Transverse colon (tissue), 4 donors: ENCODE measurements around the gene KDM1B. TPM values are rescaled to one million over a fixed set of nuclear protein-coding genes. Genes with fewer than 3 reads are reported as not detected.

Source experiments
- DNase-seq: peaks from one replicate; pipeline ENCODE4 v3.0.0-alpha.2; 2019
- H3K27ac ChIP-seq, 4 donors: fragments of 200-600 bp; sonication (generic); 2 replicates each; pipeline ENCODE4 v1.5.1; 2016 to 2018; ENCODE audit warnings: inconsistent platforms in 4 of 4
- H3K27me3 ChIP-seq: fragments of 200-600 bp; sonication (generic); 2 replicates; pipeline ENCODE4 v1.5.1; 2017; ENCODE audit warnings: inconsistent platforms
- H3K36me3 ChIP-seq, 4 donors: fragments of 200-600 bp; sonication (generic); 2 replicates each; pipeline ENCODE4 v1.5.1; 2017 to 2019; ENCODE audit warnings: inconsistent platforms in 4 of 4
- H3K4me1 ChIP-seq, 4 donors: fragments of 200-600 bp; sonication (generic); 2 replicates each; pipeline ENCODE4 v1.5.1; 2017 to 2020; ENCODE audit warnings: inconsistent platforms in 4 of 4
- H3K4me3 ChIP-seq, 4 donors: fragments of 200-600 bp; sonication (generic); 1 replicate in 1 of 4; 2 replicates in 3 of 4; pipeline versions ENCODE4 v1.5.1 to v1.6.1; 2017 to 2019; ENCODE audit warnings: inconsistent platforms in 4 of 4
- H3K9me3 ChIP-seq, 2 donors: fragments of 200-600 bp; sonication (generic); 2 replicates each; pipeline ENCODE4 v1.5.1; 2017 to 2019; ENCODE audit warnings: inconsistent platforms in 2 of 2
- CTCF ChIP-seq, 5 experiments: fragments of 200-600 bp in 3 of 5; fragments of 450-650 bp in 2 of 5; sonication (generic) in 3 of 5; IDR thresholded peaks; 1 replicate in 2 of 5; 2 replicates in 3 of 5; pipeline ENCODE4 v1.5.1; 2016 to 2017; ENCODE audit warnings: antibody characterized with exemption in 5 of 5, inconsistent platforms in 3 of 5, mild to moderate bottlenecking in 2 of 5, moderate library complexity in 1 of 5
- EP300 ChIP-seq: sonication (generic); formaldehyde crosslinking; IDR thresholded peaks from one replicate; pipeline ENCODE4 v1.6.1; 2017; ENCODE audit warnings: antibody characterized with exemption, low read depth
- POLR2A ChIP-seq: fragments of 450-650 bp; IDR thresholded peaks from one replicate; pipeline ENCODE4 v1.6.1; 2016; ENCODE audit warnings: antibody characterized with exemption, mild to moderate bottlenecking, moderate library complexity
- POLR2AphosphoS5 ChIP-seq, 3 donors: sonication (generic); formaldehyde crosslinking; IDR thresholded peaks; one replicate each; pipeline ENCODE4 v1.6.1; 2016; ENCODE audit warnings: antibody characterized with exemption in 3 of 3
- WGBS, 2 donors: methylation state at CpG; one replicate each; pipeline ENCODE4 v1.1.5; 2018; ENCODE audit warnings: low coverage in 1 of 2; 5-methylcytosine and 5-hydroxymethylcytosine counted together
- in situ Hi-C, 4 donors: fragments of 200-750 bp; cut with MboI; loops; one replicate each; pipeline versions ENCODE4 v1.15.0 to v1.15.1; 2017; ENCODE audit warnings: low sequenced_read_pairs in 3 of 4, low pct_ligation_motif_present in 1 of 4, low pct_unique_long_range_greater_than_20kb in 1 of 4
- intact Hi-C: fragments of 100-400 bp; cut with DNase I; formaldehyde crosslinking; loops from one replicate; pipeline ENCODE4 v1.15.1; 2023; ENCODE audit warnings: low total_unique reads
- total RNA-seq, 4 donors: library from RNA; depleted of rRNA; stranded (reverse); fragments of >200 nt; gene quantifications; one replicate each; pipeline ENCODE4 v1.1.0, GENCODE V29; 2016

The KDM1B gene
- total RNA-seq, 4 donors from 2014 or later: 18.9 to 70.7 (median 40.0) TPM

GRCh38 chr6:18192026-18192425, 36.8 kb downstream of the KDM1B start:
- H3K4me3 ChIP-seq: no peak overlapping the region
- in situ Hi-C loops (no loop called here), intact Hi-C loops (no loop called here)
- 95 to 100% methylated on average over 3 of the region's 3 CpGs for WGBS, 2 donors
- no peak overlapping the region for H3K27ac ChIP-seq
- H3K9me3 ChIP-seq: no peaks in the 10 kb centered on the region
- peaks cover 0 to 12% (median 2%) of the 10 kb centered on the region in 4 donors for H3K36me3 ChIP-seq
- no peaks in the 10 kb centered on the region for H3K4me1 ChIP-seq
- no peaks in the 10 kb centered on the region for H3K27me3 ChIP-seq
- no peak for DNase-seq
- TF ChIP-seq POLR2AphosphoS5 (IDR thresholded peaks at IDR 0.05) (no peak), EP300 (no peak), POLR2A (no peak), CTCF (IDR thresholded peaks at IDR 0.05) (no peak)

- WGBS, 2 donors: 80 to 95% methylated on average over 4 to 6 of the region's 6 CpGs
- H3K27ac ChIP-seq: no peak overlapping the region
- no peak for DNase-seq
- TF ChIP-seq EP300: no peak
- TF ChIP-seq CTCF (IDR thresholded peaks at IDR 0.05): no peak
- no peak for TF ChIP-seq POLR2AphosphoS5 (IDR thresholded peaks at IDR 0.05)
- no peak for TF ChIP-seq POLR2A
- peaks cover 0 to 46% (median 5%) of the 10 kb centered on the region in 4 donors for H3K36me3 ChIP-seq
- H3K4me3 ChIP-seq: no peak overlapping the region
- in situ Hi-C loops: no loop called here
- no peaks in the 10 kb centered on the region for H3K9me3 ChIP-seq
- H3K4me1 ChIP-seq: no peaks in the 10 kb centered on the region
- intact Hi-C loops: no loop called here
- no peaks in the 10 kb centered on the region for H3K27me3 ChIP-seq
Observed at GRCh38 chr6:18203786-18204185, 48.6 kb downstream of the KDM1B start.

GRCh38 chr6:18204691-18205090, 49.5 kb downstream of the KDM1B start:
- Histone ChIP-seq H3K9me3 (no peaks in the 10 kb centered on the region), H3K27ac (no peak overlapping the region), H3K4me1 (peaks cover 0 to 3% (median 0%) of the 10 kb centered on the region in 4 donors), H3K4me3 (no peak overlapping the region), H3K36me3 (peaks cover 0 to 46% (median 5%) of the 10 kb centered on the region in 4 donors), H3K27me3 (no peaks in the 10 kb centered on the region)
- TF ChIP-seq EP300 (no peak), POLR2AphosphoS5 (IDR thresholded peaks at IDR 0.05) (no peak), CTCF (IDR thresholded peaks at IDR 0.05) (no peak), POLR2A (no peak)
- WGBS, 2 donors: 92 to 98% methylated on average over 5 to 8 of the region's 8 CpGs
- in situ Hi-C loops: no loop called here
- no peak for DNase-seq
- intact Hi-C loops: no loop called here

- peaks cover 0 to 30% (median 3%) of the 10 kb centered on the region in 4 donors for H3K36me3 ChIP-seq
- intact Hi-C loops: no loop called here
- no peak overlapping the region for H3K27ac ChIP-seq
- in situ Hi-C loops: no loop called here
- no peak for DNase-seq
- H3K4me1 ChIP-seq: peaks cover 0 to 3% (median 0%) of the 10 kb centered on the region in 4 donors
- no peak for TF ChIP-seq CTCF (IDR thresholded peaks at IDR 0.05)
- TF ChIP-seq POLR2A: no peak
- TF ChIP-seq EP300: no peak
- TF ChIP-seq POLR2AphosphoS5 (IDR thresholded peaks at IDR 0.05): no peak
- H3K9me3 ChIP-seq: no peaks in the 10 kb centered on the region
- WGBS, 2 donors: 95 to 98% methylated on average over 6 of the region's 6 CpGs
- H3K27me3 ChIP-seq: no peaks in the 10 kb centered on the region
- H3K4me3 ChIP-seq: no peak overlapping the region
Observed at GRCh38 chr6:18206591-18206990, 51.4 kb downstream of the KDM1B start.
